DLD1 (cell line): ENCODE data around the gene KIAA0513.
"Not testable (repeated sequence)": the region's sequence is repeated elsewhere in the genome, so short reads cannot be mapped to it uniquely, and the experiment has no call there.

Source experiments
- in situ Hi-C: cut with HindIII; loops from 2 replicates; pipeline ENCODE4 v1.10.0; 2017; ENCODE audit warnings: low sequenced_read_pairs

The KIAA0513 gene

DNA sequence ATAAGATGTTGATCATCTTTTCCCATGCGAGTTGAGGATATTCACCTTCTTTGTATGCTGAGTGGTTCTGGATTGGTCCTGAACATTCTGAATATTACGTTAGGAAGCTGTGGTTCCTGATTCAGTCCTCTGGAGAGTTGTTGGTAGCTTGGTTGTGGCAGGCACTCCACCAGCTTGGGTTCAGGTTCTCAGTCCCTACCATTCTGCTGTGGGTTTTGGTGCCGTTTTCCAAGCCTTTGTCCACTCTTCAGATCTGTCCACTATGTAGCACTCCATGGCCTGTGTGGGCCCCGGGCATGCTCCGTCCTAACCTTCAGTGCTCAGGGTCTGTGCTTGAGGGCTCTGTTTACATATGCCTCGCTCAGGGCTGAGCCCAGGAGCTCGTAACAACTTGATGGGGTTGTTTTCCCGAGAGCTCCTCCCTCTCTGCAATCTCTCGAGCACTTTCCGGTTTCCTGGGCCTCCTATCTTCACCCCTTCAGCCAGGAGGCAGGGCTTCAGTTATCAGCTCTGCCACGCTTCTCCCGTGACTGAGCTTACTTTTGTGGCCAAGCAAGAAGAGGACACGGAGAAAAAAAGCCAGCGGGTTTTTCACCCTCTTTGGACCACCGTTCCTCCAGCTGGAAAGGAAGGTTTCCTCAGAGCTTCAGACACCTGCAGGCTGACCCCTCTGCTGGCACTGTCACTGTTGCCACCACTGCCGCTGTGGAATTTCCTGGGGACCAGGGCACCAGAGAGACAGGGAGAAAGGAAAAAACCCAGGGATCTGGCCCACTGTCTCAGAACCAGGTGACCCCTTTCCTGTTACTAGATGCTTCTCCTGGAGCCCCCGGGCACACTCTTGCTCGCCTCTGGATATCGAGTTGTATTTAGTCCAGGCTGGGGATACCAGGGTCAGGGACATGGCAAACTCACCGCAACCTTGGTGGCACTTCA lies 19.6 kb downstream of the KIAA0513 start:
- in situ Hi-C loops = no loop called here

DNA sequence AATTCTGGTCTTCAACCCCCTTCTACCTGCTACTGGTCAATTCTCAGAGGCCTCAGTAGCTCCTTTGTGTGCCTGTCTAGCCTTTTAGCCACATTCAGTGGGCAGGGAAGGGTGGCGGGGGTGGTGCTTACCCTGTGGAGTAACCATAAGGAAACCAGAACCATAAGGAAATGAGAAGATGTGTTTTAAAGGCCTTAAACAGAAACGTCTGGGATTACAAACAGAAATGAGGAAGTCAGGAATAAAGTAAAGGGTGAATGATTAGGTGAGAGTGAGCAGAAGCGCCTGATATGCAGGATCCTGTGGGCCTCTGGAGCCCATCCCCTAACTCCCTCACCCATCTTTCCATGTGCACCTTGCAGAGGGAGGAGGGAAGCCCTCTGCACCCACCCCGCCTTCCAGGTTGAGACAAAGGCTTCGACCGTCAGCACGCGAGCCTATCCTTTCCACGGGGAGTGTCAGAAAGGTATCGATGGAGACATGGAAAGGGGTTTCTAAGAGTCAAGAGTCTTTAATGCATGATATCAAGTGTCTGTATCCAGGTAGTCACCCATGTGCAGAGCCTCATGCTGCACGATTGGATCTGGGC lies 20.4 kb downstream of the KIAA0513 start:
- in situ Hi-C loops = no loop called here

DNA sequence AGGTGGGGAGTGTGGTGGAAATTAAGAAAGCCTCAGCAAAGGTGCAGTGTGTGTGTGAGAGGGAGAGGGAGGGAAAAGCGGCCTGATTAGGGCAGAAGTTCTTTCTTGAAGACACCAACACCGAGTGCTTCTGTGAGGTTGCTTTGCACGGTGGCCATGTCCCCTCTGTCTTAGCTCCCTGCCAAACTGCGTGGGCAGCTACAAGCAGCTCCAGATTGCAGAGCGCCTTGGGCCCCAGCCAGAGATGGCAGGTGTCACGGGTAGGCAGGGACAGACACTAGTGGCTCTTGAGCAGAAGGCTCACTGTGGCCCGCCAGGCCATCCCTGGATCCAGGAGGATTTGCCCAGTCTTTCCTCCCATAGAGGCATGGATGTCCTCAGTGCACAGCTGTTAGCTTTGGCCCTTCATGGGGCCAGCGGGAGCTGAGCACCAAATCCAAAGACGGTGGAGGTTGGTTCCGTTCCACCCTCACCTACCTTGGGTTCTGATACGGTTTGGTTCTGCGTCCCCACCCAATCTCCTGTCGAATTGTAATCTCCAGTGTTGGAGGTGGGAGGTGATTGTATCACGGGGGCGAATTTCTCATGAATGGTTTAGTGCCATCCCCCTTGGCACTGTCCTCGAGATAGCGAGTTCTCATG lies 21.4 kb downstream of the KIAA0513 start:
- in situ Hi-C loops = no loop called here

DNA sequence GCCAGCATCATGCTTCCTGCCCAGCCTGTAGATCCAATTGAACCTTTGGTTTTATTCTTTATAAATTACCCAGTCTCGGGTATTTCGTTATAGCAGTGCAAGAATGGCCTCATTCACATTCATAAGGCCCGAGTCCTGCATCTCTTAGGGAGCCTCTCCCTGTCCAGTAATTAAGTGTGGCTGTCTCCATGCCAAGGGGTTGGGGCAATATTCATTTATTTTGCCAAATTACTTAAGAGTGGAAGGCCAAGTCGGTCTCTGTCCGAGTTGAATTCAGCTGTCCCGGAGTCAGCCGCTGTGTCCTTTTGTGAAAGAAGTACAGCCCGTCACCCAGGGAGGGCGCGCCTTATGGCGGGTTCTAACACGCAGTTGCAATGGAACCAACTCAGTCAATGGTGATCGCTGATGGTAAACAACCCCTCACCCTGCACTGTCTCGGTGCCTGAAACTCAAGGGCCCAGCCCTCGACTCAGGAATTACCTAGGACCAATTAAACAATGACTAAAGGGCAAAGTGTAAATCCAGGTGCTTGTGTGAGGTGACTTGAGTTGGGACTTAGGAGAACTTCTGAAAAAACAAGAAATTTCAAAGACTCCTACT lies 22.2 kb downstream of the KIAA0513 start:
- in situ Hi-C loops = no loop called here

DNA sequence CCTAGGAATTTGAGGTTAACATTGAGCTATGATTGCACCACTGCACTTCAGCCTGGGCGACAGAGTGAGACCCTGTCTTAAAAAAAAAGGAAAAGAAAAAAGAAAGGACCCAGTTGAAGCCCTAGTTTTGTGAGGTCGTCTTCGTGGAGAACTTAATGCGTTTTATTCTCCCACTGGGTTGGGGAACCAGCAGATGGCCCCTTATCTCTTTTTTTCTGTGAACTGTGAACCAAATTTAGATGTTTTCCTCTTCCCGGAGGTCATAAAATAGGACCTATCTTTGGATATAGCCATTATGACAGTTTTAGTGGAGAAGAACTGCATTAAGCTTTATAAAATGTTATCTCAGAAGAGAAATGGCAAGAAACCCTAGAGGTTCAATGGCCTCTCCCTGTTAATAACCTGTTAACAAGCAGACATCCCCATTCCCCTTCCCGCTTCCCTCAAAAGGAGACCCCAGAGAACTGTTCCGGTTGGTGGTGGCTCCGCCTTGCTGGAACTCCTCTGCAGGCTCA lies 23.5 kb downstream of the KIAA0513 start:
- in situ Hi-C loops = no loop called here

DNA sequence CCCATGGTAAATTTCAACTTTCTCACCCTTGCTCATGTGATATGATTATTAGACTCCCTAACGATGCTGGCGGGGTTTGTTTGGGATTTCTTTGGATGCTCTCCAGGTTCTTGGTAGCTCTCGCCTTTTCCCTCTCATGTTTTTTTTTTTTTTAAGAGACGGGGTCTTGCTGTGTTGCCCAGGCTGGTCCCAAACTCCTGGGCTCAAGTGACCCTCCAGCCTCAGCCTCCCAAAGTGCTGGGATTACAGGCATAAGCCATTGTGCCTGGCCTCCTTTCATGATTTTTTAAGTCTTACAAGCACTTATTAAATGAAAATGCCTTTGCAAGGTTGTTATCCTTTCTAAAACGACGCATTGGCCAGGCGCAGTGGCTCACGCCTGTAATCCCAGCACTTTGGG lies 24.1 kb downstream of the KIAA0513 start:
- in situ Hi-C loops = no loop called here

DNA sequence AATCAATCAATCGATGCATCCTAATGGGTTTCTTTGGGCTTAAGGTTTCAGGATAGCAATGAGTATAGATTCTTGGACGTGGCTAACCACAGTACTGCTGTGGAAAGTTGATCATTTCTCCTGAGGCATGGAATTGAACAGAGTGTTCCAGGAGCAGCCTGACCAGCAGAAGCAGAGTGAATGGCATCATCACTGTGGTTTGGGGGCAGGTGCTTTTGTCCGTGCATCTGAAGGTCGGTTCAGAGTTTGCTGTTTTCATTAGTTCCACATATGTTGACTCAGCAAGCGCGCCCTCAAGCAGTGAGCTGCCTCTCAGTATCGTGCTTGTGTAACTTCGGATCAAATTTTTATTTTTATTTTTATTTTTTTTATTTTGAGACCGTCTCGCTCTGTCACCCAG lies 24.9 kb downstream of the KIAA0513 start:
- in situ Hi-C loops = no loop called here

DNA sequence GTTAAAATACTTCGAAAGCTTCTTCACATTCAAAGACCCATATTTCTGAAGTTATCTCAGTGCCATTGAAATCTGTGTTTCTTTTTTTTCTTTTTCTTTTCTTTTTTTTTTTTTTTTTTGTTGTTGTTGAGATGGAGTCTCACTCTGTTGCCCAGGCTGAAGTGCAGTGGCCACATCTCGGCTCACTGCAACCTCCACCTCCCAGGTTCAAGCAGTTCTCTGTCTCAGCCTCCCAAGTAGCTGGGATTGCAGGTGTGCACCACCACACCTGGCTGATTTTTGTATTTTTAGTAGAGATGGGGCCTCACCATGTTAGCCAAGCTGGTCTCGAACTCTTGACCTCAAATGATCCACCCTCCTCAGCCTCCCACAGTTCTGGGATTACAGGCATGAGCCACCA lies 26.7 kb downstream of the KIAA0513 start:
- in situ Hi-C loops = not testable (repeated sequence)

DNA sequence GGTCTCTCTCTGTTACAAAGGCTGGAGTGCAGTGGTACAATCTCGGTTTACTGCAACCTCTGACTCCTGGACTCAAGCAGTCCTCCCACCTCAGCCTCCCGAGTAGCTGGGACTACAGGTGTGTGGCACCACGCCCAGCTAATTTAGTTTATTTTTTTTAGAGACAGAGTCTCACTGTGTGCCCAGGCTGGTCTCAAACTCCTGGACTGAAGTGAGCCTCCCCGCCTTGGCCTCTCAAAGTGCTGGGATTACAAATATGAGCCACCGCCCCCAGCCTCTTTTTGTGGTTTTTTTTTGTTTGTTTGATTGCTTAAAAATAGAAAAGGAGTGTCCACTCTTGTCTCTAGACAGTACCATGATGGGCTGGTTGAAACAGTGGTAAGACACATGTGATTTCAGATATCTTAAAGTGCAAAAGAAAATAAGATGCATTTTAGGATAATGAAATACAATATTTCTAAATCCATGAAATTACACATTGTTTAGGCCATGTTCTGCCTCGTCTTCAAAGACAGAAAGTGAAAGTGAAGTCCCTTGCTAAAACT lies 27.4 kb downstream of the KIAA0513 start:
- in situ Hi-C loops = no loop called here

DNA sequence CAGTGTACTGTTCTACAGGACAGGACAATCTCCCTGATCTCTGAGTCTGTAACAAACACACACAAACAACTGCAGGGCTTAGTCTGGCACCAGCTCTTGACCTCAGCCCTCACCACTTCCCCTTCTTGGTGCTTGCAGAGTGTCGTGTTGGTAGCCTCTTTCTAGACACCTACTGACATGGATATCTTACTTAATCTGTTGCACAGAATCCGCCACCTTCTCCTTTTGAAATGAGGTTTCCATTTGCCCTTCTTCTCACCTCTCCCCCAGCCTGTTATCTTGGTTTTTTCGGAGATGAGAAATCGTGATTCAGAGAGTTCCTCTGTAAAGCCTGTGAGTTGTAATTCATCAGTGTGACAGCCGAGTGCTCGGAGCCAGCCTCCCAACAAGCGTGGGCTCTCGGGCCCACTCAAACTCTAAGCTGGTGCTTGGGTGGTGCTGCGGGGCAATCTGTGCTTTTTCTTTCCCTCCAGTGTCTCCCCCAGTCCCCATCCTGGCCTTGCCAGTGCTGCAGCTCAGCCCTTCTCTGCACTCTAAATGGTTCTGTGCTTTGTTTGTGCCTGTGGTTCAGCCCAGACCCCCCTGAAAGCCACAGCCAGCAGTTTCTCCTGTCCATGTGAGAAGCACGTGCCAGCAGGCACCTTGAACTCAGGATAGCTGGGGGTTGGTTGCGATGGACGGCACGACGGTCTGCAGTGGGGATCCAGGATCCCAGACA lies 28.1 kb downstream of the KIAA0513 start:
- in situ Hi-C loops = no loop called here

DNA sequence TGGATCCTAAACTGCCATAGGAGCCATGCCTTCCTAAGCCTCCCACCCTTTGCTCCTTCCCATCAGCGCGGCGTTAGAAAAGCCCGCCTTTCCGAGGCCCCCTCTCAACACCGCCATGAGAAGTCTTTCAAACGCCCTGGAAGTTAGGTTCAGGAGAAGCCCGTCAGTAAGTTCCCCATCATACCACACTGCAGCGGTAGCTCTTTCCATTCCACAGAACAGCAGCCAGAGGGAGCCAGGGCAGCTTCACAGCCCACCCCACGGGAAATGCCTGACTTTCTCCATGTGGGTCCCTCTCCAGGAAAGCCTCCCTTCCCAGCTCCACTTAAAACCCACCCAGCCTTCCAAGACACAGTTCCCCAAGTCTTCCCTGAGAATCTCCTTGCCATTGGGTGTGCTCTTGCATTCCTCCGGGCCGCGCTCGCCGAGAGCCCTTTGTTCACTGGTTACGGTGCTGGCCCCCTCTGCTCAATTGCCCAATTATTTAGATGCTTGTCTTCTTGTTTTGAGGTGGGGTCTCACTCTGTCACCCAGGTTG lies 28.7 kb downstream of the KIAA0513 start:
- in situ Hi-C loops = no loop called here

DNA sequence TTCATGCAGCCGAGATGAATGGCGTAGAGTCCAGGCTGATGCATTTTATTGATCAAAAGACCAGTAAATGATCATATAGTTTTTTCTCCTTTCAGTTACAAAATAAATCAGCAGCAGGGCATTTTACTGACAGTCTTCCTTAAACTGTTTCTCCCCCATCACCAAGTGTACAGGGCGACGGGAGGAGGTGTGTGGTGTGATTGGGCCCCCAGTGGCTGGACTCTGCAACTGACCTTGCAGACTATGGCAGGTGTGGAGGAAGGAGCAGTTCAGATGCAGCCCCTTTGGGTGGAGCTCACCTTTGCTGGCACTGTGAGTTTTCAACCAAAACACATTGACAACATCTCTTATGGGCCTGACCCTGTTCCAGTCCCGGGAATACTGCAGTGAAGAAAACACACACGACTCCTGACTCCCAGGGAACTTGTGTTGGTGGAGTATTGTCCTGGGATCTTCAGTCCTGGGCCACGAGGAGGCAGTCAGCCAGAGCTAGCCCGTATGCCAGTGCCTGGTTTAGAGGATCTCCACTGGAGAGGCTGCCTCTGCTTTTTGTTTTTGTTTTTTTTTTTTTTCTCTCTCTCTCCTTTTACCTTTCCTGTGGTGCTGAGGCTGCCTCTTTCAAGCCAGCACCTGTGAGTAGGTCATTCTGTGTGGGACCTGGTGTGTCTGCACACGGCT lies 29.8 kb downstream of the KIAA0513 start:
- in situ Hi-C loops = no loop called here

DNA sequence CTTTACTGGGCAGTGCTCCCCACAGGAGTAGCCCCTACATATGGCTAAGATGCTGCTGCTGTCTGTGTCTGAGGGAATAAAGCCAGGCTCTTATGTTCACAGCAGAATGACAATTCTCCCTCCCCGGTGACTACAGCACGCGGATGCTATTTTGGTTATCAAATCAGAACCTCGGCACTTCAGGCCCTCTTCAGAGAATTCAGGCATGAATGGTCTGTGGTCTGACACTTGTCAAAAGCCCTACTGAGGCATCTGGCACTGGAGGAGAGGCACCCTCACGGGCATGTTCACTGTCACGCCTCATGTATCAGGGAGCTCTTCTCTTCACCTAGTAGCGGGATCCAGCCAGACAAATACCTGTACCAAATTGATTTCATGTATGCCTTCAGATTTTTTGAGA lies 30.4 kb downstream of the KIAA0513 start:
- in situ Hi-C loops = no loop called here

DNA sequence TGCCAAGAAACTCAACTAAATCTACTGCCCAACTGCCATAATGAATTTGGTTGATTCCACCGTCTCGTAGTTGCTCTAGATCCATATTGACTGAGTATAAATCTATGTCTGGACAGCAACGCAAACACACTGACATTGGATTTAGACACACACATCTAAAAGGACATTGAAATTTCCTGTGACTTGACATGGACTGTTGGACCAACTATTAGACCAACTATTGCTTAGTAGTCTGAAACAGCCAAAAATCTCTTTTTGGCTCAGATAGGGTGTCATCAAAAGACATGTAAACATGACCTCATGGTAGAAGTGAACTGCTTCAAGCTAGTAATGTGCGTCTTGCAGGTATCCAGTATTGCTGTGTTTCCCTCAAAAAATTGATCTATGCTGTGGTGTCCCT lies 31.3 kb downstream of the KIAA0513 start:
- in situ Hi-C loops = no loop called here

DNA sequence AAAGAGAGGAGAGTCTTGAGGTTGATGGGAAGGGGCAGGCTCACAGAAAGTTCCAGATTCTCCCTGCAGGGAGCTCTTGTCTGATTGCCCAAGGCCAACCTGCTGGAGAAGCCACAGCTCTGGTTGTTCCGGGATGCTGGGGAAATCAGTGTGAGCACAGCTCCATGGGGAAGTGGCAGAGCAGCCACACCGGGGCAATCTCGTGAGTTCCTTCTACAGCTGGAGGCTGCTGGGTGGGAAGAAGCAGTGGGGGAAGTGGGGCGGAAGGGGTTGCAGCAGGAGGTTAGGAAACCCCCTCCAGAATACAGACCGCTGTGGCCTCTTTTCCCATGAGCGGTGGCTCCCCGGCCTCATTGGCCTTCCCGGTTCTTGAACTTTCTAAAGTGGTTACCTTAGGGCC lies 34.0 kb downstream of the KIAA0513 start:
- in situ Hi-C loops = no loop called here

DNA sequence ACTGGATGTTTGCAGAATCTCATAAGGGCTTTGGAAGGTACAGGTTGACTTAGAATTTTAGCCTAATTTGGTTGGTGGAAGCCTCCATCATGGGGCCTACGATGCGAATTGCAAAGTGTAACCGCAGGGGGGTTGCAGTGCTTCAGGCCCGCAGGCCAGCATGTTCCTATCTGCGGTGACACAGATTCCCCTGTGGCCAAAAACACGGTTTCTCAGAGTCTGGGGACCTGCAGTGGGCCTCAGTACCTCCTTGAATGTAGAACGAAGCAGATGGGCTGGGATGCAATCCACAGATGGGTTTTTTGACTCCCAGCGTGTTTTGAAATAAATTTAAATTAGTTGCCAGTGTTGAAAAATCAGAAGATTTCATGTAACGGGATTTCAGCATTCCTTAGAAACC lies 34.7 kb downstream of the KIAA0513 start:
- in situ Hi-C loops = no loop called here

DNA sequence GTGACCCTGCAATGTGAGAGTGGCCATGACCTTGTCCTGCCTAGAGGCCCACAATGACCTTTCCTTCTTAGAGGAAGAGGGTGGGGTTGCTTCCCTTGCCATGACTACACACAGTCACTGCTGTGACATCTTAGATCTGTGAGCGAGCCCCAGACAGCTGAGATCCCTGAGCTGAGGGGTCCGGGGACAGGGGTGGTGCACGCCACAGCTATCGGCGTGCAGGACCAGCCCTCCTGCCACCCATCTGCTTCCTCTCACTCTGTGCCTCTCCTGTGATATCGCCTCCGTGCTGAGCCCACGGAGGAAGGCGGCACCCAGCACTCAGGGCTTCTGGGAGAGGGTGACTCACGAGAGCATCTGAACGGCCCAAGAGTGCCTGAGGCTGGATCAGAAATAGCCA lies 35.2 kb downstream of the KIAA0513 start:
- in situ Hi-C loops = no loop called here

DNA sequence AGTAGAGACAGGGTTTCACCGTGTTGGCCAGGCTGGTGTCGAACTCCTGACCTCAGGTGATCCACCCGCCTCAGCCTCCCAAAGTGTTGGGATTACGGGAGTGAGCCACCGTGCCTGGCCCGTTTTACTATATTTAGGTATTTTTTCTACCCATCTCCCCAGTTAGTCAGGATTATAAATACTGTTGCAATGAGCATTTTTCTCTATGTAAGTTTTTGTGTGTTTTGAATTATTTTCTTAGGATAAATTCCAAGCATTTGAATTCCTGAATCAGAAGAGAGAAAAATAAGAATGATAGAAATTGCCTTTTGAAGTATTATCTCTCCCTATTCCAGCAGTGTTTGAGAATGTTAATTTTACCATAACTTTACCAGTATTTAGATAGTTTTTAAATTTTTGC lies 36.6 kb downstream of the KIAA0513 start:
- in situ Hi-C loops = no loop called here

DNA sequence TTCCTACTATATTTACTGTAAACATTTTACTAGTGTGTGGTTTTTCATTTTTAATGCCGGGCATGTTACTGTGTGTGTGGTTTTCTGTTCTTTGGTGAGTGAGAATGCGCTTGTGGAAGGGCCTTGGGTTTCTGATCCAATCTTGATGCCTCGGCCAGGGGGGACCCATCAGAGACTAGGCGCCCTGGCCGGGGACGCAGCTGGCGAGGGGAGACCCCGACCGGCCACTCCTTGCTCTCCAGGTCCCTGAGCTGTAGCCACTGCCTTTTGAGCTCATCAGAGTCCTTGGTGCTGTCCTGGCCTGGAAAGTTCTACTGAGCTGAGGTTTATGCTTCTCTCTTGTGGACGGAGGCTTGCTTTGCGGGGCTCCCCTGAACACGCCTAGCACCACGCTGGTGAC lies 37.5 kb downstream of the KIAA0513 start:
- in situ Hi-C loops = no loop called here
